NCI-H2081 (cell line): ENCODE results near the gene LRRC75B.
"Not testable (repeated sequence)": the region's sequence is repeated elsewhere in the genome, so short reads cannot be mapped to it uniquely, and the experiment has no call there.

Source experiments
- DNase-seq, 2 experiments: peaks; one replicate each; lab custom pipeline; 2025; lab: John Stamatoyannopoulos, UW

Gene LRRC75B, protein sequence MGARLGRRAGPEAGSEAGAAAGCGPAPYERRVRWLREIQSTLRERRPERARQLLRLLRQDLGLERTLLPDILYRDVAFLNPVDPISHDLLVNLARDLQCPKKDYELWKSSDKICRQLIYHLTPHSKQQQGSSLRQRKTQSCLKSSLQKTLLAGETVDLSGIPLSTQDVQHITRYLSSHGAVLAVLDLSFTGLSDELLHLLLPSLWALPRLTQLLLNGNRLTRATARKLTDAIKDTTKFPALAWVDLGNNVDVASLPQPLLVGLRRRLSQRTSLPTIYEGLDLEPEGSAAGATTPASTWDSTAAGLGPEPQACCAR

DNA sequence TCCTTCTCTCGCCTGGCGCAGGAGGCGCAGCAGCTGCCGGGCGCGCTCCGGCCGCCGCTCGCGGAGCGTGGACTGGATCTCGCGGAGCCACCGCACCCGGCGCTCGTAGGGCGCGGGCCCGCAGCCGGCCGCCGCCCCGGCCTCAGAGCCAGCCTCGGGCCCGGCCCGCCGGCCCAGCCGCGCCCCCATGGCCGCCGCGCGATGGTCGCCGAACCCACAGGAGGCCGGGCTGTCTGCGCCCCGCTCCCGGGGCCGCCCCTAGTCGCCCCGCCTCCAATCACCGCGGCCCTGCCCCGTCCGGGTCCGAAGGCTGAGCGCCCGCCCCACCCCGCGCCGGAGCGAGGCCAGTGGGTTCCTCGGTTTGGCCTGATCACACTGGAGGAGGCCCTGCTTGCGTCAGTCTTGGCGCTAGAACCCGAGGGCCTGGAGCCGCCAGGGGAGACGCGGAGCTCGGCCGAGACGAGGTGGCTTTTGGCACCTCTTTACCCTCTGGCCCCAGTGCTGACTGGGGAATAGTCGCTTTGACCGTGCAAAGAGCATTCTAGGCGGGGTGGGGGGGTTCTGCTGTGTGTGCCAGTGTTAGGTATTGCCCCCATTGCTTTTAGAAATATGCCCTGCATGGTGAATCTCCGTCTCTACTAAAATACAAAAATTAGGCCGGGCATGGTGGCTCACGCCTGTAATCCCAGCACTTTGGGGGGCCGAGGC is at the start of gene LRRC75B:
Gene LRRC75B, minus strand, starts transcription at position 223 of the 708 bp plus-strand sequence. Its CDS starts 34 bp downstream, at position 189.
- DNase-seq = peak; percentile 17 to 29

DNA sequence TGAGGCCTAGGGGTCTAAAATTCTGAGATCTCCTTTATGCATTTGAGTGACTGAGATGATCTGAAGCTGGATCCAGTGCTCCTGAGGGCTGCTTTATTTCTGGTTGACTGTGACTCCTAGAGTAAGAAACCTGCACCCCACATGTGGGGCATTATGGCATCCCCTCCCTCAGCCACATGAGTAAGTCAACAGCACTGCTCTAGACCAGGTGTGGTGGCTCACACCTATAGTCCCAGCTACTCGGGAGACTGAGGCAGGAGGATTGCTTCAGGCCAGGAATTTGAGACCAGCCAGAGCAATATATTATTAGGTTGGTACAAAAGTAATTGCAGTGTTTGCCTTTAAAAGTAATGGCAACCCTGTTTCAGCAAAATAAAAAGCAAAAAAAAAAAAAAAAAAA is 49.4 kb upstream of the LRRC75B start:
- not testable (repeated sequence) for DNase-seq

DNA sequence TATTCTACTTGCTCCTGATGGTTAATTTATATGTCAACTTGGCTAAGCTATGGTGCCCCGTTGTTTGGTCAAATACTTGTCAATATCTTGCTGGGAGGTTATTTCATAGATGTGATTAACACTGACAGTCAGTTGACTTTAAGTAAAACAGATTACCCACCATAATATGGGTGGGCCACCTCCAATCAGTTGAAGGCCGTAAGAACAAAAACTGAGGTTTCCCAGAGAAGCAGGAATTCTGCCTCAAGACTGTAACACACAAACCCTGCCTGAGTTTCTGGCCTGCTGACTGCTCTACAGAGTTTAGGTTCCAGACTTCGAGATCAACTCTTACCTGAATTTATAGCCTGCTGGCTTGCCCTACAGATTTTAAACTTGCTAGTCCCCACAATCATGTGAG is 43.6 kb upstream of the LRRC75B start:
- DNase-seq = not testable (repeated sequence)

DNA sequence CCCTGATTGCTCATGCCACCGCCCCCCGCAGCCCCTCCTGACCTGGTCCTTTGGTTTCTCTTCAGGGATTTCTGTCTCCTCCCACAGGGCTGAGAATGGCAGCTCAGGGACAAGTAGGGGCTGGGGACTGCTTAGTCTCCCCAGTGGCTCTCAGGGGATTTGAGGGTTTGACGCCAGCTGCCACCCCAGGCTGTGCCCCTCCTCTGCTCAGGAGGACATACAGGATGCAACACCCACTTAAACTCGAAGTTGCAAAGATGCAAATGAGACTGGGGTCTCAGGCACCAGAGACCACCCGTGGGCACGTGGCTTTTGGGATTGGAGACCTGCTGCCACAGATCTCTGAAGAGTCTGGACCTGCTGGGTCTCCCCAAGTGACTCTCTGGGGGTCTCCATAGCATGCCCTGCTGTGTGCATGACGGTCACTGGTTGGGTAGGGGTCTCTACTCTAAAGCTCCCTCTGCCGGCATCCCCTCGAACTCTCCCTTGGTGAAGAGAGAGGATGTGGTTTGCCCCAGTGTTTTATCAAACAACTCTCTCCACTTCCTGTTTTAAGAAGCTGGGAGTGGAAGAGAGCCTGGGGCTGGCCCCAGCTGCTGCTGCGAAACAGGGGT is 42.0 kb upstream of the LRRC75B start:
- not testable (repeated sequence) for DNase-seq

DNA sequence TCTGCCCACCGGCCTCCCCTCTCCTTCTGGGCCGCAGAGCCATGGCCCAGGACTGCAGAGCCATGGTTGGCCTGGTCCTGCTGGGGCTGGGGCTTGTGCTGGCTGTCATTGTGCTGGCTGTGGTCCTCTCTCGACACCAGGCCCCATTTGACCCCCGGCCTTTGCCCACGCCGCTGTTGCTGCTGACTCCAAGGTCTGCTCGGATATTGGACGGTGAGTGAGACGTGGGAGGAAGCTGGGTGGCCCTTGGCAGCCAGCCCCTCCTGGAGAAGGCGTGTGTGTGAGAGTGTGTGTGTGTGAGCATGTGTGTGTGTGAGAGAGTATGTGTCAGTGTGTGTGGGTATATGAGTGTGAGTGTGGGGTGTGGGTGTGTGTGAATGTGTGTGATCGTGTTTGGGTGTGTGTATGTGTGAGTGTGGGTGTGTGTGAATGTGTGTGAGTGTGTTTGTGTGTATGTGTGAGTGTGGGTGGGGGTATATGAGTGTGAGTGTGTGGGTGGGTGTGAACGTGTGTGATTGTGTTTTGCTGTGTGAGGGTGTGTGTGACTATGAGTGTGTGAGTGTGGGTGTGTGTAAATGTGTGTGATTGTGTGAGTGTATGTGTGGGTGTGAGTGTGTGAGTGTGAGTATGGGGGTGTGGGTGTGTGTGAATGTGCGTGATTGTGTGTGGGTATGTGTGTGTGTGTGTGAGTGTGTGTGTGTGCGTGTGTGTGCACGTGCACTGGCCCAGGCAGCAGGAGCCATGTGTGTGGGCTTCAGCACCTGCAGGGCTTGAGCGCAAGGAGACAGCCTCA is 40.6 kb upstream of the LRRC75B start:
- not testable (repeated sequence) for DNase-seq

DNA sequence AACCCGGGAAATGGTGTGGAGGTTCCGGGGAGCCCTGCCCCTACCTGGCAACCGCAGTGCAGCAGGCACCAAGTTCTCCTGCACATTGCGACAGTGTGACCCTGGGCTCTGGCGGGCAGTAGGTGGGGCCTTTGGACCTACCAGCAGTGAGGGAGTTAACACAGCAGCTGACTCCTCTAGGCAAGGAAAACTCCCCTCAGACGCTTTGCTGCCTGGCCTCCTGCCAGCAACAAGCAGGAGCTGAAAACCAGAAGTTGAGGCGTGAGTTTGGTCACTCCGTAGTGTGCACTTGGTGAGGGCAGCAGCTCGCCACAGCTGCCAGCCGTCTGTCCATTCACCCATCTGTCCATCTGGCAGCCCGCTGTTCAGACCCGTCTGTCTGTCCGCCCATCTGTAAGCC is 39.8 kb upstream of the LRRC75B start:
- not testable (repeated sequence) for DNase-seq

DNA sequence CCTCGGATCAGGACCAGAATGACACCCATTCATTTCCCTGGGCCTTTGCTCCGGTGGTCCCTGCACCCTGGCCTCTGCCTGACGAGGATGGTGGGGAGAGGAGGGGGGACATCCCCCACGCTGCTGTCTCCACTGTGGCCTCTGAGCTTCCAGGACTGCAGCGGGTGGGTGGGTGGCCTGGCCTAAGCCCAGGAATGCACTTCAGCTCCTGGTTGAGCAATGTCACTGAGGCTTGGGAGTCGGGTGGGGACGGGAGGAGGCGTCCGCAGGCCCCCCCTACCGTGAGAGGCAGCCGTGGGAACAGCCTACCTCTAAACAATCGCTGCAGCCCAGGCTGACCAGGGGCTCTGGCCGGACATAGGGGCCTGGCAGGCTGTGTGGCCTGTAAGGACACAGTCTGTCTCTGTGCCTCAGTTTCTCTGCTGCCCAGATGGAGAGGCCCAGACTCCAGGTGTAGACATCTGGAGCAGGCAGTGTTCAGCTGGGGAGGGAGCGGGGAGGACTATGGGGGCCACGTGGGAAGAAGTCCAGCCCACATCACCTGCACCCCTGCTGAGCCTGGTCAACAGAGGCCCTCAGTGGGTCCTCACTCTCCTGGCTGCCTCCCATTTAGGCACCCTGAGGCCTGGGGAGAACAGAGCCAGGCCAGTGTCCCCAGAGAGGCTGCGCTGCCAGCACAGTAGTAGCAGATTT is 38.7 kb upstream of the LRRC75B start:
- DNase-seq = not testable (repeated sequence)

DNA sequence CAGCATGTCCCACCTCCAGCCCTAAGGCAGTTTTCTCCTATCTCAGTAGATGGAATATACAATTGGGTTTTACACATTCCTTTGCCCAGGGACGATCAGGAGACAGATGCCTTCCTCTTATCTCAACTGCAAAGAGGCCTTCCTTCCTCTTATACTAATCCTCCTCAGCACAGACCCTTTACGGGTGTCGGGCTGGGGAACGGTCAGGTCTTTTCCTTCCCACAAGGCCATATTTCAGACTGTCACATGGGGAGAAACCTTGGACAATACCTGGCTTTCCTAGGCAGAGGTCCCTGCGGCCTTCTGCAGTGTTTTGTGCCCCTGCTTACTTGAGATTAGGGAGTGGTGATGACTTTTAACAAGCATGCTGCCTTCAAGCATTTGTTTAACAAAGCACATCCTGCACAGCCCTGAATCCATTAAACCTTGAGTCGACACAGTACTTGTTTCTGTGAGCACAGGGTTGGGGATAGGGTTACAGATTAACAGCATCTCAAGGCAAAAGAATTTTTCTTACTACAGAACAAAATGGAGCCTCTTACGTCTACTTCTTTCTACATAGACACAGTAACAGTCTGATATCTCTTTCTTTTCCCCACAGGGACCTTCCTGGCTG is 38.0 kb upstream of the LRRC75B start:
- not testable (repeated sequence) for DNase-seq

DNA sequence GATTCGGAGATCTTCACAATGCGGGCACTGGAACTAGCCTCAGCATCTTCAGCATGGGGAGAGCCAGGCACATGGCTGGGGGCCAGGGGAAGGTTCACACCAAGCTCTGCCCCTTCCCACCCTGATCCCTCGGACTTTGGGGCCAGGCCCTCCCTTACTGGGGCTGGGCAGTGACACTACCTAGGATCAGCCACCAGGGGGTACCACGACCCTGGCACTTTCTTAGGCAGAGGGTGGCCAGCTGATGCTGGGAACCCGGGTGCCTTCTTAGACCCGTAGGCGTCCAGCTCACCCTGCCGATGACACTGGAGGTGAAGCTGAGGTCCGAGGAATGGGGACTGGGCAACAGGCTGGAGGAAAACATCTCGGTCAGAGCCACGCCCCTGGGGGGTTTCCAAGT is 36.2 kb upstream of the LRRC75B start:
- not testable (repeated sequence) for DNase-seq

DNA sequence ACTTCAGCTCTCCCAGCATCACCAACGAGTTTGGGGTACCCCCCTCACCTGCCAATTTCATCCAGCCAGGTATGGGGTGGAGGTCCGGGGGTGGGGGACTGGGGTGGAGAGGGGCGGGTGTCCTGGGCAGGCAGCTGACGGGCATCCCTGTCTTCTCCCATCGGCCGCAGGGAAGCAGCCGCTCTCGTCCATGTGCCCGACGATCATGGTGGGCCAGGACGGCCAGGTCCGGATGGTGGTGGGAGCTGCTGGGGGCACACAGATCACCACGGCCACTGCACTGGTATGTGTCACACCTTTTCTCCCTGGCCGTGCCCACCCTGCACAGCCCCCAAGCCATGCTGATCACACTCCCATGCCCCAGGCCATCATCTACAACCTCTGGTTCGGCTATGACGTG is 35.0 kb upstream of the LRRC75B start:
- not testable (repeated sequence) for DNase-seq

DNA sequence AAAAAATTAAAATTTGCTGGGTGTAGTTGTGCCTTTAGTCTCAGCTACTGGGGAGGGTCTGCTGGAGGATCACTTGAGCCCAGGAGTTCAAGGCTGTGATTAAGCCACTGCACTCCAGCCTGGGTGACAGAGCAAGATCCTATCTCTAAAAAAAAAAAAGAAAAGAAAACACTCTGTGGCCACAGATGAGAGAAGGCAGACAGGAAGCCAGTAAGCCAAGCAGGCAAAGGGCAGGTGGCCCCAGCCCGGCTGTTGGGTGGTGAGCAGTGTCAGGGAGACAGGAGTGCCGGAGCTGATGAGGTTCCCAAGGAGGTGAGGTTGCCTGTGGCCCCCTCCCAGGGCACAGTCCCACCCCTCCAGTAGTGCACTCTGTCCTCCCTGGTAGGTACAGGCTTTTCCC is 29.7 kb upstream of the LRRC75B start:
- DNase-seq = not testable (repeated sequence)

DNA sequence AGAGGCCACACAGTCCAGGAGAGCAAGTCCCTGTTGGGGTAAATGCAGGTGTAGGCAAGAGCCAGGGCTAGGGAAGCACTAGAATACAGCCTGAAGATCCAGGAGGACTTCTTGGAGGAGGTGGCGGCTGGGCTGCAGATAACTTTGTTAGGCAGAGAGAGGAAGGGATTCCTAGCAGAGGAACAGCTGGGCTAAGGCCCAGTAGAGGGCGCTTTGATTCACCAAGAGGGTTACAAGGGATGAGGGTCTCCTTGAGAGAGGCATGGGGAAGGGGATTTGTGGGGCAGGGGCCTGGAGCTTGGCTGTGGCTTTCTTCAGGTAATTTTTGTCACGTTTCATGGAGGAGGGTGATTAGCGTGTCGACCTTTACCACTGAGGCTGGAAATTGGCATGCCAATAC is 28.4 kb upstream of the LRRC75B start:
- DNase-seq = not testable (repeated sequence)

DNA sequence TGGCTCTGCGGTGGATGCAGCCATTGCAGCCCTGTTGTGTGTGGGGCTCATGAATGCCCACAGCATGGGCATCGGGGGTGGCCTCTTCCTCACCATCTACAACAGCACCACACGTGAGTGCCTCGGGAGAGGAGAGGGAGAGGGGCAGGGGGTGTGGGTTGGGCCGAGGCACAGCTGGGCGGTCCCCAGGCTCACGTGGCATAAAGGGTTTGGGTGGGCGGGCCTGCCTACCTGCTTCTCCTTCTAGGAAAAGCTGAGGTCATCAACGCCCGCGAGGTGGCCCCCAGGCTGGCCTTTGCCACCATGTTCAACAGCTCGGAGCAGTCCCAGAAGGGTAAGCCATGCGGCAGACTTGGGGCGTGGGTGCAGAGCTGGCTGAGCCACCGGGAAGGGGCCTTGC is 21.9 kb upstream of the LRRC75B start:
- not testable (repeated sequence) for DNase-seq

DNA sequence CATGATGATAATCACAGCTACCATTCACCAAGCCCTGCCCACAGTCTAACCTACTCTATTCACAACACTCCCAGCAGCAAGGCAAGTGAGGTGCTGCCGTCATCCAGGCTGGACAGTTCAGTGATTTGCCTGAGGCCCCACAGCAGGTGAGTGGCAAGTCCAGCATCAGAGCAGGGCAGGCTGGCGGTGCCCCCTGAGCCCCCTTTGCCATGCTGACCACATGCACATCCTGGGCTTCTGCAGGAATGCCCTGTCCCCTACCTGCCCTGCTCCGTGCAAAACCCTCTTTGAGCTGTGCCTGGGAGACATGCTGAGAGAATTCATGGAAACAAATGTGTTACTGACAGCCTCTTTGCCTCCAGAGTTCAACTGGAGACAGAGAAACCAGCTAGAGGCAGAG is 17.0 kb upstream of the LRRC75B start:
- DNase-seq = not testable (repeated sequence)

DNA sequence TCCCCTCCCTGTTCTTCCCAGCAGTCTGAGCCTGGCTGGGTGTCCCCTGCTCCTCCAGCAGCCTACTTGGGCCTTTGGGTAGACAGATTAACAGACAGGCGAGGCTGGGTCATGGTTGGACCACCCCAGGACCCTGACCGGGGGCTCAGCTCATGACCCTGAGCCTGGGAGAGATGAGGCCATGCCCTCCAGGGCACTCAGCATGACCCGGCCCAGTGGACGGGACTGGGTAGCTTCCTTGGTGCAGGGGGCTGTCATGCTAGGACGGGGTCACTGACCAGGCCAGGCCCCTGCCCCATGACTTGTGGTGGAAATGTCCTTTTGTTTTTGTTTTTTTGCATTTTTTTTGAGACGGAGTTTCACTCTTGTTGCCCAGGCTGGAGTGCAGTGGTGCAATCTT is 15.5 kb upstream of the LRRC75B start:
- not testable (repeated sequence) for DNase-seq

DNA sequence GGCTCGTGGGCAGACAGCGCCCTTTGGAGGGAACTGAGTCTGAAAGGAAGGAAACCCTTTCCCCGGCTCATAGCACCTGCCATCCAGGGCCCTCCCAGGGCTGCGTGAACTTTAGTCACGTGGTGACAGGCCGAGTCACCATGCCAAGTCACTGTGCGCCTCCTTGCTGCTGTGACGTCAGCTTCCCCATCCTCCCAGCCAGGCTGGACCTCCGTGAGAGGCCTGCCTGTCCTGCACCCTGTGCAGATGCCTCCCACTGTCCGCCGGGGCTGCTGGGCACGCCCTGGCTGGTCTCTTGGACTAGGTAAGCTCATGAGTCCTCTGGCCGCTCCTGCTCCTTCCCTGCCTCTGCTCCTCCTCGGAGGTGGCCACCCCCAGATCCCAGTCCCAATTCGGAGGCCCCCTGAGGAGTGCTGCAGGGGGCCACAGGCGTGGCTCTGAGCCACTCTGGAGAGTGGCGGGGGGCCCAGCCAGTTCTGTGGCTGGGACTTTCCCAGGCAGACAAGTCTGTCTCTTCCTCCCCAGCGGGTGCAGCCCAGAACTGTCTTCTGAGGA is 14.6 kb upstream of the LRRC75B start:
- not testable (repeated sequence) for DNase-seq

DNA sequence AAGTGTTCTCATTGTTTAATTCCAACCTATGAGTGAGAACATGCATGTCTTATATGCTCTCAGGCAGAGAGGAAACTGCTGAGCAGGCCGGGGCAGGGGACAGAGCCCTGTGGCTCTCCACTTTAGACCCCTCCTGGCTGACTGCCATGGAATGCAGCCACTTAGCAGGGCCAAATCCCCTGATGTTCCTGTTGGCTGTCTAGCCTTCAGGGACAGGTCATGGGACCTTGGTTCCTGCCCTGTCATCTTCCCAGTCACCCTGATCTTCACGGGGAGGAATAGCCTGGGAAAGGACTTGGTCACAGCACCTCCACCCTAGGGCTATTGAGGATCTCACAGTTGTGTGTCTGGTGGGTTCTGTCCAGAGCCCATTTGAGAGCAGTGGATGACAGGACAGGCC is 13.5 kb upstream of the LRRC75B start:
- not testable (repeated sequence) for DNase-seq

DNA sequence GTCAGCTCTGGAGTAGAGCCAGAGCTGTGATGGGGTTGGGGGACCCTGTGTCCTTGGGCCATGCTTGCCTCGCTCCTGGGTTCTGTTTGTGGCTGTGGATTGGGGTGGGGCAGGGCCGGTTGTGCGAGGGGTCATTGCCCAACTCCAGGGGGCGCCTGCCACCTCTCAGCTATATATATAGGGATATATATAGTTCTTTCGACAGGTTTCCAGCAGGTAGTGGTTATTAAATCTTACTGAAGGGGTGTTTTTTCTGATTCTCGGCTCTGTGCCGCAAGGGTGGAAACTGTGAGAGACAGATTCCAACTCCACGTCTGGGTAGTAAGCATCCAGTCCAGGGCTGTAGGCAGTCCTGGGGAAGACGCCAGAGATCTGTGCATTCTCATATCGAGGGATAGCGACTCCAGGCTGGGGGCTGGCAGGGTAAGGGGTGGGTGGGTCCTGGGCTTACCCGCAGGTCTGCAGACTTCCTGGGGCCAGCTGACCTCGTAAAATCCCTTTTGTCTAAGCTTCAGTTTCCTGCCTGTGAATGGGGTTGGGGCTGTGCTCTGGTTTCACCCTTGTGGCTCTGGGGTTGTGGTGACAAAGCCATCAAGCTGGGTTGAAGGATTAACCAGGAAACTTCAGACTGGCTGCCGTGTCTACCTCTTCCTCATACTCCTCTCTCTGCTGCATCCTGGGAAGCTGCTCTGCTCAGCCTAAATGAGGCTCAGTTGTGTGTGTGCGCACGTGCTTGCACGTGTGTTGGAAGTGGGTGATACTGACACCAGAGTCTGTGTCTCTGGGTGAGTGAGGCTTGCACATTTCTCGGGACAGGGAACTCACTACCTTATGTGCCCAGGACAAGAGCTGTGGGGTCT is 11.1 kb upstream of the LRRC75B start:
- DNase-seq = not testable (repeated sequence)
